Measurements from ENCODE around the gene HK2. TPM values are rescaled to one million over a fixed set of nuclear protein-coding genes. Genes with fewer than 3 reads are reported as not detected.

HK2 gene
- total RNA-seq, 1 donor from 2014 or later: 46.7 TPM

DNA sequence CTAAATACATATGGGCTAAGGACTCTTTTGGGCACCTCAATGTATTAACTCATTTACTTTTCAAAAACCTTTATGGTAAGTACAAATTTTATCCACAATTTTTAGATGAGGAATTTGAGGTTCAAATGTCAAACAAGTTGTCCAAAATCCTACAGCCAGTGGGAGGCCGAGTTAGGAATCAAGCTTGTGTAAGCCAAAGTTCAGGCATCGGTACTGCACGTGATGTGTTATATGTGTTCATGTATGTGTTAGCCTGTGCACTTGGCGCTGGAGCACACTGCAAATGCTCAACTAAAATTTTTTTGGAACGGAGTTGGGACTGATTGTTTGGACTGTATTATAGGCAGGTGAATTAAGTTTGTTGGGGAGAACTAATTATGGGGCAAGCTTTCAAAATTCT is 22.7 kb downstream of the HK2 start:
- Mint-ChIP-seq H3K4me1 (ENCODE audit: low read depth, unreplicated experiment) (peaks cover 3% of the 10 kb centered on the region), H3K9me3 (ENCODE audit: unreplicated experiment) (no peaks in the 10 kb centered on the region), H3K36me3 (ENCODE audit: low read depth, unreplicated experiment) (peaks cover 18% of the 10 kb centered on the region), H3K27ac (ENCODE audit: unreplicated experiment) (no peak overlapping the region), H3K27me3 (ENCODE audit: low read depth, unreplicated experiment) (no peaks in the 10 kb centered on the region), H3K4me3 (ENCODE audit: unreplicated experiment) (no peak overlapping the region)
- DNase-seq (ENCODE audit: low read depth) (no peak), FAIRE-seq (no peak)
- H4K20me1 ChIP-seq (ENCODE audit: insufficient read depth, low read length): peaks cover 4% of the 10 kb centered on the region
- no peaks in the 10 kb centered on the region for H3K79me2 ChIP-seq (ENCODE audit: insufficient read depth, low read length)
- no peak overlapping the region for H3K4me3 ChIP-seq (ENCODE audit: insufficient read depth, low read depth, low read length)
- H2AFZ ChIP-seq (ENCODE audit: low read depth, low read length): no peak overlapping the region
- no peaks in the 10 kb centered on the region for H3K27me3 ChIP-seq (ENCODE audit: insufficient read depth, low read length)
- no peaks in the 10 kb centered on the region for H3K36me3 ChIP-seq (ENCODE audit: insufficient read depth, low read length)
- no peak overlapping the region for H3K27ac ChIP-seq (ENCODE audit: low read depth, low read length)
- no peaks in the 10 kb centered on the region for H3K9me3 ChIP-seq (ENCODE audit: insufficient read depth, low read depth, low read length)
- H3K4me1 ChIP-seq (ENCODE audit: insufficient read depth, low read length): peaks cover 12% of the 10 kb centered on the region
- no peak overlapping the region for H3K9ac ChIP-seq (ENCODE audit: low read length)
- TF ChIP-seq, protein P1, sequence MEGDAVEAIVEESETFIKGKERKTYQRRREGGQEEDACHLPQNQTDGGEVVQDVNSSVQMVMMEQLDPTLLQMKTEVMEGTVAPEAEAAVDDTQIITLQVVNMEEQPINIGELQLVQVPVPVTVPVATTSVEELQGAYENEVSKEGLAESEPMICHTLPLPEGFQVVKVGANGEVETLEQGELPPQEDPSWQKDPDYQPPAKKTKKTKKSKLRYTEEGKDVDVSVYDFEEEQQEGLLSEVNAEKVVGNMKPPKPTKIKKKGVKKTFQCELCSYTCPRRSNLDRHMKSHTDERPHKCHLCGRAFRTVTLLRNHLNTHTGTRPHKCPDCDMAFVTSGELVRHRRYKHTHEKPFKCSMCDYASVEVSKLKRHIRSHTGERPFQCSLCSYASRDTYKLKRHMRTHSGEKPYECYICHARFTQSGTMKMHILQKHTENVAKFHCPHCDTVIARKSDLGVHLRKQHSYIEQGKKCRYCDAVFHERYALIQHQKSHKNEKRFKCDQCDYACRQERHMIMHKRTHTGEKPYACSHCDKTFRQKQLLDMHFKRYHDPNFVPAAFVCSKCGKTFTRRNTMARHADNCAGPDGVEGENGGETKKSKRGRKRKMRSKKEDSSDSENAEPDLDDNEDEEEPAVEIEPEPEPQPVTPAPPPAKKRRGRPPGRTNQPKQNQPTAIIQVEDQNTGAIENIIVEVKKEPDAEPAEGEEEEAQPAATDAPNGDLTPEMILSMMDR (IDR thresholded peaks at IDR 0.05; ENCODE audit: insufficient read depth, low read depth, low read length): no peak
- no peak for TF ChIP-seq EZH2 (IDR thresholded peaks at IDR 0.05; ENCODE audit: insufficient read depth, low read length)
- H3K4me2 ChIP-seq (ENCODE audit: low read length): no peak overlapping the region

- FAIRE-seq: no peak
- no peaks in the 10 kb centered on the region for H3K27me3 Mint-ChIP-seq (ENCODE audit: low read depth, unreplicated experiment)
- no peak overlapping the region for H3K4me2 ChIP-seq (ENCODE audit: low read length)
- no peaks in the 10 kb centered on the region for H3K27me3 ChIP-seq (ENCODE audit: insufficient read depth, low read length)
- H3K4me1 ChIP-seq (ENCODE audit: insufficient read depth, low read length): peaks cover 7% of the 10 kb centered on the region
- peaks cover 1% of the 10 kb centered on the region for H3K4me1 Mint-ChIP-seq (ENCODE audit: low read depth, unreplicated experiment)
- no peaks in the 10 kb centered on the region for H3K9me3 Mint-ChIP-seq (ENCODE audit: unreplicated experiment)
- no peak overlapping the region for H3K4me3 ChIP-seq (ENCODE audit: insufficient read depth, low read depth, low read length)
- peaks cover 15% of the 10 kb centered on the region for H3K36me3 Mint-ChIP-seq (ENCODE audit: low read depth, unreplicated experiment)
- no peaks in the 10 kb centered on the region for H4K20me1 ChIP-seq (ENCODE audit: insufficient read depth, low read length)
- no peak overlapping the region for H2AFZ ChIP-seq (ENCODE audit: low read depth, low read length)
- no peaks in the 10 kb centered on the region for H3K79me2 ChIP-seq (ENCODE audit: insufficient read depth, low read length)
- H3K9me3 ChIP-seq (ENCODE audit: insufficient read depth, low read depth, low read length): no peaks in the 10 kb centered on the region
- TF ChIP-seq, protein P1 (IDR thresholded peaks at IDR 0.05; ENCODE audit: insufficient read depth, low read depth, low read length): no peak
- TF ChIP-seq EZH2 (IDR thresholded peaks at IDR 0.05; ENCODE audit: insufficient read depth, low read length): no peak
- no peak overlapping the region for H3K9ac ChIP-seq (ENCODE audit: low read length)
- no peak for DNase-seq (ENCODE audit: low read depth)
- no peak overlapping the region for H3K4me3 Mint-ChIP-seq (ENCODE audit: unreplicated experiment)
- no peak overlapping the region for H3K27ac Mint-ChIP-seq (ENCODE audit: unreplicated experiment)
- no peaks in the 10 kb centered on the region for H3K36me3 ChIP-seq (ENCODE audit: insufficient read depth, low read length)
- H3K27ac ChIP-seq (ENCODE audit: low read depth, low read length): no peak overlapping the region
Measured at GRCh38 chr2:74857215-74857614, 23.3 kb downstream of the HK2 start.

GRCh38 chr2:74857725-74858124 is 23.8 kb downstream of the HK2 start:
- Histone ChIP-seq H4K20me1 (ENCODE audit: insufficient read depth, low read length) (no peaks in the 10 kb centered on the region), H2AFZ (ENCODE audit: low read depth, low read length) (no peak overlapping the region), H3K79me2 (ENCODE audit: insufficient read depth, low read length) (no peaks in the 10 kb centered on the region), H3K36me3 (ENCODE audit: insufficient read depth, low read length) (no peaks in the 10 kb centered on the region), H3K4me2 (ENCODE audit: low read length) (no peak overlapping the region), H3K9ac (ENCODE audit: low read length) (no peak overlapping the region), H3K27me3 (ENCODE audit: insufficient read depth, low read length) (no peaks in the 10 kb centered on the region), H3K27ac (ENCODE audit: low read depth, low read length) (no peak overlapping the region), H3K9me3 (ENCODE audit: insufficient read depth, low read depth, low read length) (no peaks in the 10 kb centered on the region), H3K4me3 (ENCODE audit: insufficient read depth, low read depth, low read length) (no peak overlapping the region), H3K4me1 (ENCODE audit: insufficient read depth, low read length) (peaks cover 7% of the 10 kb centered on the region)
- H3K27ac Mint-ChIP-seq (ENCODE audit: unreplicated experiment): no peak overlapping the region
- H3K4me3 Mint-ChIP-seq (ENCODE audit: unreplicated experiment): no peak overlapping the region
- no peaks in the 10 kb centered on the region for H3K27me3 Mint-ChIP-seq (ENCODE audit: low read depth, unreplicated experiment)
- H3K36me3 Mint-ChIP-seq (ENCODE audit: low read depth, unreplicated experiment): peaks cover 15% of the 10 kb centered on the region
- DNase-seq (ENCODE audit: low read depth): no peak
- TF ChIP-seq, protein P1 (IDR thresholded peaks at IDR 0.05; ENCODE audit: insufficient read depth, low read depth, low read length): no peak
- TF ChIP-seq EZH2 (IDR thresholded peaks at IDR 0.05; ENCODE audit: insufficient read depth, low read length): no peak
- no peak for FAIRE-seq
- H3K9me3 Mint-ChIP-seq (ENCODE audit: unreplicated experiment): no peaks in the 10 kb centered on the region
- peaks cover 1% of the 10 kb centered on the region for H3K4me1 Mint-ChIP-seq (ENCODE audit: low read depth, unreplicated experiment)
